C1 segment of cervical spinal cord (tissue), 14 donors: ENCODE measurements around the gene HAUS1.
A peak's percentile ranks its signal among the peaks of the same experiment; 100 is the strongest.
"Not testable (repeated sequence)": the region's sequence is repeated elsewhere in the genome, so short reads cannot be mapped to it uniquely, and the experiment has no call there.

Experiments
- DNase-seq, 14 donors: peaks; one replicate each; lab custom pipeline; 2025; lab: John Stamatoyannopoulos, UW

Gene HAUS1

GRCh38 chr18:46088501-46088900, 15.7 kb upstream of the HAUS1 start:
- DNase-seq, result not testable (repeated sequence)

- DNase-seq, result no peak
These were observed 8.7 kb upstream of the HAUS1 start for GRCh38 chr18:46095532-46095931.

- no peak for DNase-seq
These were observed 7.4 kb upstream of the HAUS1 start for GRCh38 chr18:46096651-46097300.

GRCh38 chr18:46097431-46097800, 6.8 kb upstream of the HAUS1 start:
- peak in 2 of 14 donors; percentile 38 to 40 for DNase-seq

- peak; percentile 5 to 93 (median 86) for DNase-seq
These were observed 6.2 kb upstream of the HAUS1 start, which contains the start of gene ATP5F1A for GRCh38 chr18:46097801-46098615. ATP5F1A (minus strand) TSS chr18:46098296; CDS start chr18:46098231, 65 bp downstream.

- no peak for DNase-seq
These were observed 5.6 kb upstream of the HAUS1 start for GRCh38 chr18:46098616-46098933.

GRCh38 chr18:46099463-46099862, 4.7 kb upstream of the HAUS1 start:
- peak in 1 of 14 donors; percentile 1 for DNase-seq

- DNase-seq, result no peak
These were observed 5.2 kb downstream of the HAUS1 start for GRCh38 chr18:46109386-46109785.

- DNase-seq, result no peak
These were observed 6.2 kb downstream of the HAUS1 start for GRCh38 chr18:46110406-46110805.

- DNase-seq, result no peak
These were observed 9.6 kb downstream of the HAUS1 start for GRCh38 chr18:46113751-46114150.

GRCh38 chr18:46126625-46127024, 22.4 kb downstream of the HAUS1 start:
- DNase-seq, result not testable (repeated sequence)

GRCh38 chr18:46130061-46130460, 25.9 kb downstream of the HAUS1 start:
- no peak for DNase-seq

- DNase-seq, result not testable (repeated sequence)
These were observed 26.4 kb downstream of the HAUS1 start for GRCh38 chr18:46130549-46130948.

GRCh38 chr18:46133534-46133933, 29.3 kb downstream of the HAUS1 start:
- DNase-seq, result no peak

GRCh38 chr18:46134920-46135675, 30.9 kb downstream of the HAUS1 start:
- no peak for DNase-seq

GRCh38 chr18:46140173-46140572, 36.0 kb downstream of the HAUS1 start:
- DNase-seq, result no peak

GRCh38 chr18:46141199-46141598, 37.0 kb downstream of the HAUS1 start:
- DNase-seq, result no peak

GRCh38 chr18:46148810-46149209, 44.6 kb downstream of the HAUS1 start:
- DNase-seq, result peak in 4 of 14 donors; percentile 10 to 24 (median 12)

- DNase-seq, result no peak
These were observed 48.2 kb downstream of the HAUS1 start for GRCh38 chr18:46152436-46152807.

GRCh38 chr18:46152808-46153617, 48.8 kb downstream of the HAUS1 start:
- DNase-seq, result no peak

GRCh38 chr18:46155641-46156051, 51.5 kb downstream of the HAUS1 start:
- DNase-seq, result no peak
